K562 (cell line): ENCODE results near the gene USP46. TPM values are rescaled to one million over a fixed set of nuclear protein-coding genes. Genes with fewer than 3 reads are reported as not detected.

Experiments
- ATAC-seq: fragments of 200-7000 bp; cut with Tn5 transposase; 3 replicates; pipeline ENCODE4 v1.9.1; 2020; ENCODE audit warnings: moderate library complexity
- BruUV-seq: library from RNA; stranded (reverse); fragments of 400-500 nt; replicated peaks from 2 replicates; lab custom pipeline; 2021; lab: Mats Ljungman, UMichigan
- CTCF ChIA-PET: fragments of 300-600 bp; formaldehyde crosslinking; extraction: SDS; loops from one replicate; lab custom pipeline; 2021; ENCODE audit warnings: low intra/inter-chr PET ratio; lab: Yijun Ruan, JAX
- POLR2A ChIA-PET: fragments of 300-600, 350-650 bp; sonication (Branson Sonifier 250); formaldehyde crosslinking; extraction: SDS; loops from one replicate; lab custom pipeline; 2021; ENCODE audit warnings: antibody characterized with exemption, inconsistent platforms; lab: Yijun Ruan, JAX
- DNase-seq, 4 experiments: peaks; one replicate each; pipeline versions ENCODE4 v3.0.0 to v3.0.0-alpha.2; 2011 to 2018; ENCODE audit warnings: low spot score in 3 of 4, mixed read lengths in 3 of 4; ENCODE audit errors: extremely low read depth in 1 of 4
- FAIRE-seq: peaks from 2 replicates; lab custom pipeline; 2011; peaks lifted over from hg19 to GRCh38; lab: Jason Lieb, UNC
- H2AFZ ChIP-seq: 2 replicates; pipeline ENCODE4 v1.6.0; 2011; ENCODE audit warnings: low read depth, low read length, control low read depth, inconsistent platforms
- H3K27ac ChIP-seq: fragments of 200-600 bp; 3 replicates; pipeline ENCODE4 v1.8.0; 2011; ENCODE audit warnings: low read depth, mild to moderate bottlenecking, control low read depth, inconsistent platforms, low read length, moderate library complexity, mixed read lengths; ENCODE audit errors: extremely low read depth
- H3K27me3 ChIP-seq, 2 experiments: fragments of 300-600 bp in 1 of 2; 2 replicates in 1 of 2; 3 replicates in 1 of 2; pipeline versions ENCODE4 v1.6.0 to v1.8.0; 2011; ENCODE audit warnings: inconsistent platforms in 2 of 2, low read length in 2 of 2, mild to moderate bottlenecking in 1 of 2, mixed read lengths in 1 of 2, moderate library complexity in 1 of 2; ENCODE audit not compliant: control insufficient read depth in 2 of 2, insufficient read depth in 2 of 2
- H3K36me3 ChIP-seq: fragments of 300-600 bp; 3 replicates; pipeline ENCODE4 v1.8.0; 2011; ENCODE audit warnings: mild to moderate bottlenecking, low read length, inconsistent platforms; ENCODE audit not compliant: control insufficient read depth, insufficient read depth
- H3K4me1 ChIP-seq, 2 experiments: fragments of 200-600 bp in 1 of 2; replicated peaks in 1 of 2; 2 replicates in 1 of 2; 3 replicates in 1 of 2; pipeline versions ENCODE4 v1.5.1 to v1.8.0; 2011; ENCODE audit warnings: inconsistent platforms in 2 of 2, low read length in 2 of 2, mild to moderate bottlenecking in 1 of 2, mixed read lengths in 1 of 2, moderate library complexity in 1 of 2; ENCODE audit not compliant: control insufficient read depth in 2 of 2, insufficient read depth in 2 of 2
- H3K4me2 ChIP-seq: 2 replicates; pipeline ENCODE4 v1.6.1; 2011; ENCODE audit warnings: low read length, control low read depth, inconsistent platforms, mixed read lengths; ENCODE audit not compliant: insufficient read depth
- H3K4me3 ChIP-seq: fragments of 200-600 bp; sonication (generic), shearing (Covaris generic); 2 replicates; pipeline ENCODE4 v1.5.1; 2016; ENCODE audit warnings: control low read depth, inconsistent platforms
- H3K79me2 ChIP-seq: fragments of 200-600 bp; 3 replicates; pipeline ENCODE4 v1.8.0; 2011; ENCODE audit warnings: low read length, inconsistent platforms; ENCODE audit not compliant: control insufficient read depth, insufficient read depth
- H3K9ac ChIP-seq, 2 experiments: 2 replicates each; pipeline versions ENCODE4 v1.6.0 to v1.6.1; 2011; ENCODE audit warnings: low read depth in 2 of 2, low read length in 2 of 2, control low read depth in 1 of 2, inconsistent platforms in 1 of 2, mild to moderate bottlenecking in 1 of 2, mixed read lengths in 1 of 2; ENCODE audit not compliant: insufficient read depth in 1 of 2
- H3K9me1 ChIP-seq: one replicate; pipeline ENCODE4 v1.6.0; 2011; ENCODE audit warnings: inconsistent platforms, mild to moderate bottlenecking, low read length, moderate library complexity; ENCODE audit not compliant: control insufficient read depth, insufficient read depth
- H3K9me3 ChIP-seq: replicated peaks from 2 replicates; pipeline ENCODE4 v1.5.1; 2011; ENCODE audit warnings: low read depth, low read length, inconsistent platforms; ENCODE audit not compliant: control insufficient read depth, insufficient read depth
- H4K20me1 ChIP-seq: replicated peaks from 2 replicates; pipeline ENCODE4 v1.6.1; 2011; ENCODE audit warnings: low read length, inconsistent platforms, mixed read lengths; ENCODE audit not compliant: control insufficient read depth, insufficient read depth
- ASH1L ChIP-seq: fragments of 450-650 bp; IDR thresholded peaks from 2 replicates; pipeline ENCODE4 v1.6.1; 2018; ENCODE audit warnings: borderline replicate concordance, mild to moderate bottlenecking, low read depth; ENCODE audit not compliant: partially characterized antibody
- BRD4 ChIP-seq: fragments of 200-600 bp; sonication (generic); IDR thresholded peaks from 2 replicates; pipeline ENCODE4 v1.6.1; 2017; ENCODE audit warnings: inconsistent platforms
- CBX1 ChIP-seq: sonication (generic); IDR thresholded peaks from 2 replicates; pipeline ENCODE4 v1.6.1; 2016; ENCODE audit warnings: antibody characterized with exemption, low read depth, mild to moderate bottlenecking
- ELF4 ChIP-seq: fragments of 450-650 bp; formaldehyde crosslinking; IDR thresholded peaks from 2 replicates; pipeline ENCODE4 v1.4.0; 2022; ENCODE audit warnings: missing genetic modification characterization
- EWSR1 ChIP-seq: fragments of 450-650 bp; IDR thresholded peaks from 2 replicates; pipeline ENCODE4 v1.6.1; 2018; ENCODE audit warnings: borderline replicate concordance, mild to moderate bottlenecking, low read depth, moderate library complexity; ENCODE audit not compliant: partially characterized antibody
- KLF16 ChIP-seq: IDR thresholded peaks from 2 replicates; pipeline ENCODE4 v1.6.1; 2016; ENCODE audit warnings: antibody characterized with exemption
- NELFE ChIP-seq: IDR thresholded peaks from 2 replicates; pipeline ENCODE4 v1.6.1; 2011; ENCODE audit warnings: mild to moderate bottlenecking; ENCODE audit not compliant: insufficient read depth, insufficient read length
- SNIP1 ChIP-seq: fragments of 450-650 bp; IDR thresholded peaks from 2 replicates; pipeline ENCODE4 v1.7.1; 2017; ENCODE audit warnings: low read depth, mild to moderate bottlenecking
- TAF15 ChIP-seq: fragments of 200-400 bp; formaldehyde crosslinking; IDR thresholded peaks from 2 replicates; pipeline ENCODE4 v1.6.1; 2017; ENCODE audit warnings: mild to moderate bottlenecking, low read depth, low read length, moderate library complexity
- ZBTB49 ChIP-seq: sonication (generic); formaldehyde crosslinking; IDR thresholded peaks from 2 replicates; pipeline ENCODE4 v1.8.0; 2022; ENCODE audit warnings: missing genetic modification reagents, mild to moderate bottlenecking, borderline replicate concordance
- ZEB2 ChIP-seq: fragments of 450-650 bp; IDR thresholded peaks from 2 replicates; pipeline ENCODE4 v1.6.1; 2016
- ZNF280A ChIP-seq: fragments of 450-650 bp; IDR thresholded peaks from 2 replicates; pipeline ENCODE4 v1.6.1; 2018; ENCODE audit warnings: mild to moderate bottlenecking, low read depth; ENCODE audit not compliant: partially characterized antibody
- ZNF311 ChIP-seq: fragments of 250-450 bp; sonication (Bioruptor Pico); IDR thresholded peaks from 2 replicates; pipeline ENCODE4 v1.4.0; 2020; ENCODE audit warnings: mild to moderate bottlenecking, moderate library complexity
- WGBS: fragments of 100-300 bp; shearing (Covaris generic); methylation state at CpG from one replicate; pipeline ENCODE4 v1.1.6; 2016; ENCODE audit warnings: low coverage, mixed read lengths; ENCODE audit not compliant: insufficient coverage; ENCODE audit errors: missing lambda C conversion rate; 5-methylcytosine and 5-hydroxymethylcytosine counted together
- in situ Hi-C: fragments of 300-500 bp; cut with MboI; formaldehyde crosslinking; loops from 4 replicates; pipeline ENCODE4 v1.15.0; 2018; ENCODE audit warnings: inconsistent platforms, mixed read lengths
- intact Hi-C: fragments of 100-400 bp; cut with micrococcal nuclease; formaldehyde crosslinking; loops from 2 replicates; pipeline ENCODE4 v1.14.2; 2022
- polyA plus RNA-seq, 8 experiments: library from polyadenylated mRNA; depleted of rRNA in 4 of 8; stranded (reverse) in 5 of 8; unstranded in 3 of 8; fragments of >200 nt; fragmentation: Nextera tagmentation in 2 of 8; fragmentation: Illumina TruSeq in 1 of 8; extraction: Ambion mirVana in 2 of 8; extraction: Trizol in 1 of 8; gene quantifications; 2 replicates each; pipeline versions ENCODE4 v1.2.1 to v1.2.3, GENCODE V29; 2011 to 2014; ENCODE audit warnings: inconsistent platforms in 1 of 8, missing spikeins in 1 of 8
- total RNA-seq, 7 experiments: library from RNA; depleted of rRNA in 6 of 7; stranded (reverse); fragments of >200 nt in 6 of 7; fragmentation: Illumina TruSeq in 2 of 7; extraction: Trizol in 2 of 7; gene quantifications; 2 replicates each; pipeline versions ENCODE4 v1.2.1 to v1.2.3, GENCODE V29; 2011 to 2021; ENCODE audit warnings: low replicate concordance in 1 of 7

USP46 gene
- total and polyA plus RNA-seq, 9 of the 15 experiments (the other 6 are each of a cell fraction or from before 2014, with no cell fraction given) = 3.0 to 11.7 (median 8.4) TPM

- TF ChIP-seq NELFE (no peak), ZNF280A (no peak), EWSR1 (no peak)
These were observed 108.9 kb downstream of the USP46 start (continued) for GRCh38 chr4:52550186-52550585.

GRCh38 chr4:52548818-52549570 lies 110.1 kb downstream of the USP46 start:
- under 1% methylated on average over 8 of the region's 8 CpGs for WGBS
- no peak for FAIRE-seq
- ChIA-PET CTCF (no interaction called here), POLR2A (interaction anchor here (0.7 kb wide), 1 partner anchor 38 kb away, joined by 4 read pairs; no protein-coding TSS in a partner anchor)
- no peaks in the 10 kb centered on the region for H3K79me2 ChIP-seq
- TF ChIP-seq ZNF311 (CRISPR knock-in tag) (no peak), BRD4 (no peak), ZEB2 (no peak), ASH1L (no peak), TAF15 (no peak), ZBTB49 (CRISPR knock-in tag) (no peak), CBX1 (no peak), SNIP1 (no peak), ELF4 (CRISPR knock-in tag) (no peak), KLF16 (no peak)
- no TSS peak for BruUV-seq
- in situ Hi-C loops = loop anchor here (5.0 to 10.0 kb wide), 2 partner anchors 116 to 433 kb away; no protein-coding TSS in a partner anchor
- H4K20me1 ChIP-seq = no peaks in the 10 kb centered on the region
- DNase-seq = no peak
- H3K9ac ChIP-seq = no peak overlapping the region
- no peaks in the 10 kb centered on the region; a peak in 1 of 5 replicates for H3K4me1 ChIP-seq
- H3K9me1 ChIP-seq = no peaks in the 10 kb centered on the region
- no peak overlapping the region for H3K4me2 ChIP-seq
- H3K36me3 ChIP-seq = no peaks in the 10 kb centered on the region
- no peak overlapping the region for H3K4me3 ChIP-seq
- H3K9me3 ChIP-seq = no peaks in the 10 kb centered on the region
- intact Hi-C loops = loop anchor here (5.0 to 10.0 kb wide), 2 partner anchors 118 to 174 kb away; no protein-coding TSS in a partner anchor
- no peak for ATAC-seq
- H3K27ac ChIP-seq = no peak overlapping the region
- peaks cover 2 to 4% of the 10 kb centered on the region in 2 experiments; a peak in 1 of 5 replicates for H3K27me3 ChIP-seq
- H2AFZ ChIP-seq = no peak overlapping the region
